GM20000 (cell line): ENCODE results near the gene IGFLR1.

Source experiments
- DNase-seq: peaks from one replicate; pipeline ENCODE4 v3.0.0; 2012; ENCODE audit warnings: low spot score
- TF ChIP-seq, protein P1 (sequence below): IDR thresholded peaks from 2 replicates; pipeline ENCODE4 v1.5.1; 2012; ENCODE audit warnings: mild to moderate bottlenecking, control low read depth; ENCODE audit errors: extremely low read depth, missing control alignments

Gene IGFLR1

DNA sequence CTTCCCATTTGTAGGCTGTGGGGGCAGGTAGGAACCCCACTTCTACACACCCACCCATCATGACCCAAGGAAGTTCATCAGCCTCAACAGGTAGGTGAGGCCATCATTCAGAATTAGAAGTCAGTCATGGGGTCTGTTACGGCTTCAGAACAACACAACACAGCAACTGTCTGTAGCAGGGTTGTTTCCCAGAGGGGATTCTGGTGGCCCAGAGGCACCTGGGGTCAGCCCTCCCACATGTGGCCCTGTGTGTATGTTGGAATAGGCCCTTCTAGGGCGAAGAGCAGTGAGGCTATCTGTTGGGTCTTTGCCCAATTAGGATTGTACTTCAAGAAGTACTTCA is 3.4 kb downstream of the IGFLR1 start:
- no peak for DNase-seq

DNA sequence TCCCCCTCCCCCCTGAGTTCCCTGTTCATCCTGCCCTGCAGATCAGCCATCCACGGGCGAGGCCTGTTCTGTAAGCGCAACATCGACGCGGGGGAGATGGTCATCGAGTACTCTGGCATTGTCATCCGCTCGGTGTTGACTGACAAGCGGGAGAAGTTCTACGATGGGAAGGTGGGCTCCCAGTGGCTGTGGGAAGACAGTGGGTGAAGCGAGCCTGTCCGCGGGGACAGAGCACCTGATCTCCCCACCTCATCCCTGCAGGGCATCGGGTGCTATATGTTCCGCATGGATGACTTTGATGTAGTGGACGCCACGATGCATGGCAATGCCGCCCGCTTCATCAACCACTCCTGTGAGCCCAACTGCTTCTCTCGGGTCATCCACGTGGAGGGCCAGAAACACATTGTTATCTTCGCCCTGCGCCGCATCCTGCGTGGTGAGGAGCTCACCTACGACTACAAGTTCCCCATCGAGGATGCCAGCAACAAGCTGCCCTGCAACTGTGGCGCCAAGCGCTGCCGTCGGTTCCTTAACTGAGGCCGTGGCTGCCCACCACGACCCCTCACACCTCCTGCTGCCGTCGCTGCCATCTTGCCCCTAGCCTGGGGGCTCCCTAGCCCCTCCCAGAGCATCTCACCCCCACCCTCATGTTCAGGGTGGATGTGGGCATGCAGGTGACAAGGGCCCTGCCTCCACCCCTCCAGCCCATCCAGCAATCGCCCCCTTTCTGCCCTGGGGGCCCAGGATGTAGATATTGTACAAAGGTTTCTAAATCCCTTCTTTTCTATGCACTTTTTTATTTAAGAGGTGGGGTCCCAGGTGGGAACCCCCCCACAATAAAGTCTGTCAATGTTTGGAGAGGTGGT is 4.0 kb downstream of the IGFLR1 start:
- TF ChIP-seq, protein P1, sequence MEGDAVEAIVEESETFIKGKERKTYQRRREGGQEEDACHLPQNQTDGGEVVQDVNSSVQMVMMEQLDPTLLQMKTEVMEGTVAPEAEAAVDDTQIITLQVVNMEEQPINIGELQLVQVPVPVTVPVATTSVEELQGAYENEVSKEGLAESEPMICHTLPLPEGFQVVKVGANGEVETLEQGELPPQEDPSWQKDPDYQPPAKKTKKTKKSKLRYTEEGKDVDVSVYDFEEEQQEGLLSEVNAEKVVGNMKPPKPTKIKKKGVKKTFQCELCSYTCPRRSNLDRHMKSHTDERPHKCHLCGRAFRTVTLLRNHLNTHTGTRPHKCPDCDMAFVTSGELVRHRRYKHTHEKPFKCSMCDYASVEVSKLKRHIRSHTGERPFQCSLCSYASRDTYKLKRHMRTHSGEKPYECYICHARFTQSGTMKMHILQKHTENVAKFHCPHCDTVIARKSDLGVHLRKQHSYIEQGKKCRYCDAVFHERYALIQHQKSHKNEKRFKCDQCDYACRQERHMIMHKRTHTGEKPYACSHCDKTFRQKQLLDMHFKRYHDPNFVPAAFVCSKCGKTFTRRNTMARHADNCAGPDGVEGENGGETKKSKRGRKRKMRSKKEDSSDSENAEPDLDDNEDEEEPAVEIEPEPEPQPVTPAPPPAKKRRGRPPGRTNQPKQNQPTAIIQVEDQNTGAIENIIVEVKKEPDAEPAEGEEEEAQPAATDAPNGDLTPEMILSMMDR = no peak
- no peak for DNase-seq

More for the DNA sequence above, 3.4 kb downstream of the IGFLR1 start:
- TF ChIP-seq, protein P1 = no peak

DNA sequence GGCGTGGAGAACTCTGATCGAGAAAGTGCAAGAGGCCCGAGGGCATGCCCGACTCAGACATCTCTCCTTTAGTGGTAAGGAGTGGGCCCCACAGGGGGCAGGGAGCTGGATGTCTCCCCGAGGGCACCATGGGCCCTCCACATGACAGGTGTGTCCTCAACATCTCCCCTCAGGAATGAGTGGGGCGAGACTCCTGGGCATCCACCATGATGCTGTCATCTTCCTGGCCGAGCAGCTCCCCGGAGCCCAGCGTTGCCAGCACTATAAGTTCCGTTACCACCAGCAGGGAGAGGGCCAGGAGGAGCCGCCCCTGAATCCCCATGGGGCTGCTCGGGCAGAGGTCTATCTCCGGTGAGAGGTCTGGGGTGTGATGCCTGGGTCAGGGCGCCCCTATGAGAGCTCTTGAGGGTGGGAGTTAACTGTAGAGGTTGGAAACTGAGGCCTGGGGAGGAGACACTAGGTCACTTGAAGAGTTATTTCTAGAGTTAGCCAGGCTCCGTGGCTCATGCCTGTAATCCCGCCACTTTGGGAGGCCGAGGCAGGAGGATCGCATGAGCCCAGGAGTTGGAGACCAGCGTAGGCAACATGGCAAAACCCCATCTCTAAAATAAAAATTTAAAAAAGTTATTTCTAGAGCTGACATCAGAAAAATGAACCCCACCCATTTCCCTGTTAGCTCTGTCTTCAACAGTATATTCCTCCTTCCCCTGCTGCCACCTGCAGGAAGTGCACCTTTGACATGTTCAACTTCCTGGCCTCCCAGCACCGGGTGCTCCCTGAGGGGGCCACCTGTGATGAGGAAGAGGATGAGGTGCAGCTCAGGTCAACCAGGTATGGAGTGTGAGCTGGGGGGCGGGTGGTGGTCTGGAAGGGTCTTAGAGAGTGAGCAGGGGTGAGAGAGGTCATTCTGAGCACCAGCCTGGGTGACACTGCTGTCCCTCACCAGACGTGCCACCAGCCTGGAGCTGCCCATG is 5.1 kb downstream of the IGFLR1 start:
- DNase-seq = no peak
- TF ChIP-seq, protein P1 = no peak

DNA sequence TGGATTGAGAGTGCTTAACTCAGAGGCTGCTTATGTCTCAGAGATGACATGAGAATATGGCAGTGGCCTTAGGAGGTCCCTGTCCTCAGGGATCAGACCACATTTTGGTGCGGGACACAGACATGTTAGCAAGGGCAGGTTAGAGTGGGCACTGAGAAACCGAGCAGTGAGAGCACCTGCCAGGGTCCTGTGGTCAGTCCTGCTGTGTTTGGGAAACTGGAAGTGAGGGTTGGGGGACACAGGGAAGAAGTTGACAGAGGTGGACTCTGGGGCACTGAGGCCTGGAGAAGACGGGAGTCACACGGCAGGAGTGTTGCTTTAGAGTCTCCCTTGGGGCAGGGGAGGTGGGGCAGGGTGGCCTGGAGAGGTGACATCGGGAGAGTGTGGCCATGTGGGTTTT is 7.4 kb downstream of the IGFLR1 start:
- TF ChIP-seq, protein P1 = no peak
- no peak for DNase-seq

DNA sequence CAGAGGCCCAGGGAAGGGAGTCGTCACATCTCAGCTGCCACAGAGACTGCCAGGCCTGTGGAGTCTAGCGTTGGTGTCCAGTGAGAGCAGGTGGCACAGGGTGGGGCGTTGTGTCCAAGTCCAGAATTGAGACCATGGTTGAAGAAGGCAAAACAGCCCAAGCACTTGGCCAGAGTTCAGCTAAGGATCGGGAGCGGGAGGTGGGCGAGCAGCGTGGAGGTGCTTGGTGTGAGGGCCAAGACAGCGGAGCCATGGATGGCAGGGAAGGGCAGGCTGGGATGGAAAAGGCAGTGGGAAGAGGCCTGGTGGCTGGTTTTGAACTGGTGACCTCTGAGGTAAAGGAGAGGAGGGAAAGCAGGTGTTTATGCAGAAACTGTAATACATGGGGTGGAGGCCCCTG is 8.0 kb downstream of the IGFLR1 start:
- TF ChIP-seq, protein P1 = no peak
- no peak for DNase-seq

DNA sequence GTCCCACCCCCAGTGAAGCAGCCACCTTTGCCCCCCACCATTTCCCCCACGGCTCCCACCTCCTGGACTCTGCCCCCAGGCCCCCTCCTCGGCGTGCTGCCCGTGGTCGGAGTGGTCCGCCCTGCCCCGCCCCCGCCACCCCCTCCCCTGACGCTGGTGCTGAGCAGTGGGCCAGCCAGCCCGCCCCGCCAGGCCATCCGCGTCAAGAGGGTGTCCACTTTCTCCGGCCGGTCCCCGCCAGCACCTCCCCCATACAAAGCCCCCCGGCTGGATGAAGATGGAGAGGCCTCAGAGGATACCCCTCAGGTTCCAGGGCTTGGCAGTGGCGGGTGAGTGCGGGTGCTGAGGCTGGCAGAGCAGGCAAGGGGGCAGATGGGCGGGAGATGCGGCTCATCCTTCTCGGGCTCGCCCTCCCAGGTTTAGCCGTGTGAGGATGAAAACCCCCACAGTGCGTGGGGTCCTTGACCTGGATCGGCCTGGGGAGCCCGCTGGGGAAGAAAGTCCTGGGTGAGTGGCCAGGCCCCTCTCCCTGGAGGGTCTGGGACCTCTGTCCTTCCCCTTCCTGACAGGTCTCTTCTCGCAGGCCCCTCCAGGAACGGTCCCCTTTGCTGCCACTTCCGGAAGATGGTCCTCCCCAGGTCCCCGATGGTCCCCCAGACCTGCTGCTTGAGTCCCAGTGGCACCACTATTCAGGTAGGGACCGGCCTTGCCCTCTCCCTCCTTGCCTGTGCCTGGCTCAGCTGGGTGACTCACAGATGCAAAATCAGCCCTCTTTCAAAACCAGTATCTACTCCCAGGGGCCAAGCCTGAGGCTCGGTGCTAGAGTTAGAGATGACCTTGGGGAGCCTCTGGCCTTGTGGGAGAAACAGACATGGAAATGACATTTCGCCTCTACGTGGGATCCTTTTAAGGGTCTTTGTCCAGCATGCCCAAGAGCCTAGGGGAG is 8.8 kb downstream of the IGFLR1 start:
- no peak for DNase-seq
- TF ChIP-seq, protein P1 = no peak
